HK-2 (cell line): ENCODE measurements around the gene VWA5B1.
"Not testable (repeated sequence)": the region's sequence is repeated elsewhere in the genome, so short reads cannot be mapped to it uniquely, and the experiment has no call there.

ENCODE experiments used
- DNase-seq: peaks from one replicate; pipeline ENCODE4 v3.0.0-alpha.2; 2018; ENCODE audit not compliant: unreplicated experiment

VWA5B1 gene, protein sequence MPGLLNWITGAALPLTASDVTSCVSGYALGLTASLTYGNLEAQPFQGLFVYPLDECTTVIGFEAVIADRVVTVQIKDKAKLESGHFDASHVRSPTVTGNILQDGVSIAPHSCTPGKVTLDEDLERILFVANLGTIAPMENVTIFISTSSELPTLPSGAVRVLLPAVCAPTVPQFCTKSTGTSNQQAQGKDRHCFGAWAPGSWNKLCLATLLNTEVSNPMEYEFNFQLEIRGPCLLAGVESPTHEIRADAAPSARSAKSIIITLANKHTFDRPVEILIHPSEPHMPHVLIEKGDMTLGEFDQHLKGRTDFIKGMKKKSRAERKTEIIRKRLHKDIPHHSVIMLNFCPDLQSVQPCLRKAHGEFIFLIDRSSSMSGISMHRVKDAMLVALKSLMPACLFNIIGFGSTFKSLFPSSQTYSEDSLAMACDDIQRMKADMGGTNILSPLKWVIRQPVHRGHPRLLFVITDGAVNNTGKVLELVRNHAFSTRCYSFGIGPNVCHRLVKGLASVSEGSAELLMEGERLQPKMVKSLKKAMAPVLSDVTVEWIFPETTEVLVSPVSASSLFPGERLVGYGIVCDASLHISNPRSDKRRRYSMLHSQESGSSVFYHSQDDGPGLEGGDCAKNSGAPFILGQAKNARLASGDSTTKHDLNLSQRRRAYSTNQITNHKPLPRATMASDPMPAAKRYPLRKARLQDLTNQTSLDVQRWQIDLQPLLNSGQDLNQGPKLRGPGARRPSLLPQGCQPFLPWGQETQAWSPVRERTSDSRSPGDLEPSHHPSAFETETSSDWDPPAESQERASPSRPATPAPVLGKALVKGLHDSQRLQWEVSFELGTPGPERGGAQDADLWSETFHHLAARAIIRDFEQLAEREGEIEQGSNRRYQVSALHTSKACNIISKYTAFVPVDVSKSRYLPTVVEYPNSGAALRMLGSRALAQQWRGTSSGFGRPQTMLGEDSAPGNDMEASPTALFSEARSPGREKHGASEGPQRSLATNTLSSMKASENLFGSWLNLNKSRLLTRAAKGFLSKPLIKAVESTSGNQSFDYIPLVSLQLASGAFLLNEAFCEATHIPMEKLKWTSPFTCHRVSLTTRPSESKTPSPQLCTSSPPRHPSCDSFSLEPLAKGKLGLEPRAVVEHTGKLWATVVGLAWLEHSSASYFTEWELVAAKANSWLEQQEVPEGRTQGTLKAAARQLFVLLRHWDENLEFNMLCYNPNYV

DNA sequence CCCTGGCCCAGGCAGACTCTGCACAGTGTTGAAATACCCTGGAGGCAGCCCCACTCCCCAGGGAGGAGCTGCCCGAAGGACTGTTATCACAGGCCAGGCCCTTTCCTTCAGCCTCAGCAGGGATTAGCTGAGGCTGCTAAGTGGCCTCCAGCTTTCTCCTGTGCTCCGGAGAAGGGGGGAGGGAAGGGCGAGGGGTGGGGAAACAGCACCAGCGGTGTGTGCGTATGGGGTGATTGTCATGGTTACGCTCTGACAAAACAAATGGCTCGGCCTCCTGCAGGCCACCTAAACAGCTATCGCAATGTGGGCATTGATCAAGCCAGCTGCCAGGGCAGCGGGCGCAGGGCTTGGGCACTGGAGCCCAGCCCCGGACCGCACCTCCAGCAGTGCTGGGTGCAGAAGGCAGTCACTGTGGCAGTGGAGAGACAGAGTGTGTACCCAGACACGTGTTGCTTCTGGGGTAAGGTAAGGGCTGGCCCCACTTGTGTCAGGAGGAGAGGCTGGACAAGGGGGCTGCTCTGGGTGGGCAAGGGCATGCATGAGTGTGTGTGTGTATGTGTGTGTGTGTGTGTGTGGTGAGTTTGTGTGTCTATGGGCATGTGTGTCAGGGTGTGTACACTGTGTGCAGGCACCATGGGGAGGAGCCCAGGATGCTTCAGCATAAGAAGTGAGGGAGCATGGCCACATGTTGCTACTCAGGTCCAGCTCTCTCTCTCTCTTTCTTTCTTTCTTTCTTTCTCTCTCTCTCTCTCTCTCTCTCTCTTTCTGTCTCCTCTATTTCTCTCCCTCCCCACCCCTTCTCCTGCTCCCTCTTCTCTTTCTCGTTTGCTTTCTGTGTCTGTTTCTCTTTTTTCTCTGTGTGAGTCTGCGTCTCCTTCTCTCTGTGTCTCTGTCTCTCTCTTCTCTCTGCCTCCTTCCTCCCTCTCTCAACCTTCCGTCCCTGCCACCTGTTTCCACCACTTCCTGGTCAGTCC is at the start of gene VWA5B1:
Gene VWA5B1 (plus strand): TSS at position 252 of the 974 bp plus-strand sequence. CDS start 19,727 bp downstream, outside the sequence.
- DNase-seq, result no peak

GRCh38 chr1:20242890-20243479 is 47.7 kb upstream of the VWA5B1 start:
- DNase-seq, result no peak

GRCh38 chr1:20248971-20249612 is 41.6 kb upstream of the VWA5B1 start:
- no peak for DNase-seq

DNA sequence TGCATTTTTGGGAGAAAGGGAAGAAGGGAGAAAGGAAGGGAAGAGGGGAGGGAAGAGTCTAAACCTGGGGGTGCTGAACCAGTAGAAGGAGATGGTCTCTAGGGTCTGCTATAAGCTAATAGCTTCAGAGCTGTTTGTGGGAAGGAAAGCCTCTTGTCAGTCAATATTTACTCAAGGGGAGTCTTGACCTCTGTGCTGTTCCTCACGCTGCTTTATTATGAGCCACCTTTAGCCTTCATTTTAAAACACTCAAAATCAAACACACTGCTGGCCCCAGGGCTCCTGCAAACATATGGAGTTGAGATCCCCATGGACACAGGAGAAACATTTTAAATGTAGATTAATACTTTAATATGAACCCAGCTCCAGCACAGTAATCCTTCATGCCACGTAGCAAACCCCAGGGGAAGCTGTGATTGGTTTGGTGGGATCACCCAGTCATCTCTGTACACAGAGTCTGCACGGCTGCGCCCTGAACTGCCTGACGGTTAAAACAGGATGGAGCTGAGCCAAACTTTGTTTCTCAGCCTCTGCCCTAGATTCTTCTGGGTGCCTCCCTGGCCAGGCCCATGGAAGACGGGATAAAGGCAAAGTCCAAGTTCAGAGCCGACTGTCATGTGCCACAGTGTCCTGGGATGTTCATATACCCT is 40.2 kb upstream of the VWA5B1 start:
- DNase-seq, result no peak

- no peak for DNase-seq
Measured at GRCh38 chr1:20252587-20252986, 38.1 kb upstream of the VWA5B1 start.

DNA sequence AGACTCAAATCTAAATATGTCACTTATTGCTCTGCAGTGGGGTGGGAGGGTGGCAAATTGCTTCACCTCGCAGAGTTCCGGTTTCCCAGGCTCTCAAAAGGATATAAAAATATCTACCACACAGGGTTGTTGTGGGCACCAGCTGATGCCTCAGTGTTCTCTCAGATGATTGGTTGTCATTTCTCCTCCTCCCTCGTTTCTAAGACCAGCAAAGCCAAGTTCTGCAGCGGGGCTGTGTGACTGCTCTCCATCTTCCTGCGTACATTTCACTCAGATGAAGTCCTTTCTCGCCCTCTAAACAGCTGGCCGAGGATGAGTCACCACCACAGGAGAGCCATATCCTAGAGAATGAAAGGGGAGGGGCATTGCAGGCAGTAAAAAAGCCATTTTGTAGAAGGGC is 35.0 kb upstream of the VWA5B1 start:
- no peak for DNase-seq

GRCh38 chr1:20259646-20260045 is 31.0 kb upstream of the VWA5B1 start:
- no peak for DNase-seq

DNA sequence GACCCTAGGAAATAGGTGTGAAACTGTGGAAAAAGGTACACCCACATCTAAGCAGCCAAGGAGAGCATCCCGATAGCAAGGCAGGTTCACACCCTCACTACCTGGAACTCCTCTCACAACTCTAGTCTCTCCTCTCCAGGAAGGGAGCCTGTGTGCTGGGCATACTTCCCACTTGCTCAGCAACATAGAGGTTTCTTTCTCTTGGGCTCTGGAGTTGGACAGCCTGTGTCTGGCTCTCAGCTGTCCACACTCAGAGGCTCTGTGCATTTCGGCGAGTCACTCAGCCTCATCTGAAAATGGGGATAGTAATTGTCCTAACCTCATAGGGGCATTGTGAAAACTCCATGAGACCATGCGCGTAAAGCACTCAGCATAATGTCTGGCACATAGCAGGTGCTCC is 29.6 kb upstream of the VWA5B1 start:
- DNase-seq, result no peak

DNA sequence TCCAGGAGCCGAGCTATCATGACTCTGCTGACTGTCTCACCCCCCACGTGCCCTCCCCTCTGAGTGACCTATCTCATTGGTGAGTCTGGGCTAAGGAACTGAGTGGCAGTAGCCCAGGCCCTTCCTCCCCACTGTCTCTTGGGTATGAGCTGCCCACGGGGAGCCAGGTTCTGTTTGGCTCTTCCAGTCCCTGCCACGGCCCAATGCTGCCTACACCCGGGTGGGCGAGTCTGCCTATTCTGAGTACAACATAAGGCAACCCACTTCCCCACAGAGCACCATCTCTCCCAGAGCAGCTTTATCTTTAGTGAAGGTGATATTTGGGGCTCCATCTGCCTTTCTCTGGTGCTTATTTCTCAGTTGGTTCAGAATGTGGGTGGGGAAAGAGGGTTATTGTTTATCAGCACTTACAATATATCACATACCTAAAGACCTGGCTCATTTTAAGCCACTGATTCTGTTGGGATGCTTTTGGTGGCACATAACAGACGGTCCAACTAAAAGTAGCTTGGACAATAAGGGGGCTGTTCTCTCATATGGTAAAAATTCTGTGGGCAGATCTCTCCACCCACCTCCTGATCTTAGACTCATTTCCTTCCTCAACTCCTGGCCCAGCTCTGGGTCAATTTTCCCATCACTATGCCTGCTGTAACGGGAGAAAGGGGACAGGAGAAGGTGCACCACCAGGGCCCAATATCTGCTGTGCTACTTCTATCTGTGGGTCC is 27.7 kb upstream of the VWA5B1 start:
- DNase-seq, result no peak

- DNase-seq, result no peak
Measured at GRCh38 chr1:20265250-20265649, 25.4 kb upstream of the VWA5B1 start.

GRCh38 chr1:20266141-20266540 is 24.5 kb upstream of the VWA5B1 start:
- no peak for DNase-seq

GRCh38 chr1:20266642-20267041 is 24.0 kb upstream of the VWA5B1 start:
- no peak for DNase-seq

DNA sequence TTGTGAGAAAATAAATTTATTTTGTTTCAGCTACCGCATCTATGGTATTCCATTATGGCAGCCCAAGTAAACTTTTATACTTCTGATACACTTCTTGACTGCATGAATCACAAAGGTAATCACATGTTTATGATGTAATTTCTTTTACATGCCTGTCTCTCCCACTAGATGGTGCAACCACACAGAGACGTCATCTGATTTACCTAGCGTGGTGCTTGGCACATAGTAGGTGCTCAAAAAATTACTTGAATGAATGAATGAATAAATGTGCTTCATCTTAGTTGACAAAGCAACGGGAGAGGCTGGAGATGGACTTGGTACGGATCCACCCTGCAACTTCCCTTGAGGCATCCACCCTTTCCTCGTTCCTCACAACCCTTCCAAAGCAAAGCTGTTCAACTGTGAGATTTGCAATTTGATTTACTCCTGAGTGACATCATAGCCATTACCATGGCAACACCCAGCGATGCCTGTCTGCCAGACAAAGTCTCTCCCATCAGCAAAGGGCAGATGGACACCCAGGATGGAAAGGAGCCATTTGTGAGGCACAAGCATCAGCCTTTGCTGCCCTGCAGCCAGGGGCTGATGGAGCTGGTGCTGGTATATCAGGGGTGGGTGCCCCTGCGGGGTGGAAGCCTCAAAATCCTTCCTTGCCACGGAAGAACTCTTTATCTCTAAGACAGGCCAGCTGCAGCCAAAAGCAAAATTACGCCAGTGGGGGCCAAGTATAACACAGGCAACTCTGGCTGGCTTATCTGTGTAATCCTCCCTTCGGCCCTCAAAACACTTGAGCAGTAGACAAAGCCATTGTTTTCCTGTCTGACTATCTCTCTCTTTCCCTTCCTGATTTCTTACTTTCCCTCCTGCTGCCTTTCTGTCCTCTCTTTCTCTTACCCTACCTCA is 18.9 kb upstream of the VWA5B1 start:
- DNase-seq, result no peak

- DNase-seq, result not testable (repeated sequence)
Measured at GRCh38 chr1:20273716-20274115, 17.0 kb upstream of the VWA5B1 start.

DNA sequence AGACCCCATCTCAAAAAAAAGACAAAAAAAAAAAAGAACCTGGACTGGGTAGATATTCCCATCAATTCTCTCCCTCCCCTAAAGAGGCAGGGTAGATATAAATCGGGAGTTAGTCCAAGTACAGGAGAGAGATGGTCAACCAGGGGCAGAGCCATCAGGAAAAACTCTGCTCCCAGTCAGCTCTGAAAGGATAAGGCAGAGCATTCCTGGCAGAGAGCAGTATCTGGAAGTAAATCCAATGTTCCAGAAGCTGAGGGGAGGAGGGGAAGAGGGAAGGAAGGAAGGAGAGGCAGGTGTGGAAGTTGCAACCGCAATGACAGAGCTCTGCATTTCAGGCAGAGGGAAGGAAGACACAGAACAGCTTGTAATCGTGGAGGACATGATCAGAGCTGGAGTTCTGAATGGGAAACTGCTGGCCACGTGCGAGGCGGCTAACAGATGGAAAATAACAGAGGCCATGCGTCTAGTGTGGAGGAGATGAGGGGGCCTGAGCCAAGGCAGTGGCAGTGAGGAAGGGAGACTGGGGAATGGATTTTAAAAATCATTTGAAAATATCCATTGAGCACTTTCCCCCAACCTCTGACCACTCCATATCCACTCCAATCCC is 15.3 kb upstream of the VWA5B1 start:
- no peak for DNase-seq

GRCh38 chr1:20276485-20277159 is 14.1 kb upstream of the VWA5B1 start:
- no peak for DNase-seq

- DNase-seq, result no peak
Measured at GRCh38 chr1:20278692-20279130, 12.0 kb upstream of the VWA5B1 start.
